Heart left ventricle (tissue), 16 donors: ENCODE measurements around the gene C16orf90. TPM values are rescaled to one million over a fixed set of nuclear protein-coding genes. Genes with fewer than 3 reads are reported as not detected.
A peak's percentile ranks its signal among the peaks of the same experiment; 100 is the strongest.

Source experiments
- ATAC-seq, 4 donors: fragments of 200-7000 bp; cut with Tn5 transposase; one replicate each; pipeline ENCODE4 v1.9.1; 2020 to 2022; ENCODE audit warnings: moderate library complexity in 4 of 4, mild to moderate bottlenecking in 3 of 4, moderate number of reproducible peaks in 1 of 4
- DNase-seq, 5 donors: peaks; one replicate each; pipeline ENCODE4 v3.0.0-alpha.2; 2020
- H3K27ac ChIP-seq, 12 donors: fragments of 200-600 bp; sonication (generic) in 4 of 12; one replicate each; pipeline versions ENCODE4 v1.5.0 to v1.8.0; 2016 to 2022; ENCODE audit warnings: mild to moderate bottlenecking in 2 of 12
- H3K27me3 ChIP-seq, 9 donors: fragments of 200-600 bp; sonication (generic) in 2 of 9; one replicate each; pipeline versions ENCODE4 v1.5.1 to v1.8.0; 2016 to 2022; ENCODE audit warnings: mild to moderate bottlenecking in 3 of 9
- H3K36me3 ChIP-seq, 9 donors: fragments of 200-600 bp; sonication (generic) in 2 of 9; one replicate each; pipeline versions ENCODE4 v1.5.0 to v1.8.0; 2018 to 2022; ENCODE audit warnings: mild to moderate bottlenecking in 2 of 9
- H3K4me1 ChIP-seq, 12 donors: fragments of 200-600 bp; sonication (generic) in 4 of 12; one replicate each; pipeline versions ENCODE4 v1.5.0 to v1.8.0; 2016 to 2022; ENCODE audit warnings: mild to moderate bottlenecking in 3 of 12
- H3K4me3 ChIP-seq, 12 donors: fragments of 200-600 bp; sonication (generic) in 4 of 12; one replicate each; pipeline versions ENCODE4 v1.5.0 to v1.8.0; 2017 to 2022; ENCODE audit warnings: mild to moderate bottlenecking in 9 of 12, moderate library complexity in 4 of 12
- H3K9me3 ChIP-seq, 12 donors: fragments of 200-600 bp; sonication (generic) in 4 of 12; one replicate each; pipeline versions ENCODE4 v1.5.0 to v1.8.0; 2016 to 2022; ENCODE audit warnings: mild to moderate bottlenecking in 1 of 12
- CTCF ChIP-seq, 12 donors: fragments of 200-600 bp; sonication (generic) in 4 of 12; IDR thresholded peaks; one replicate each; pipeline versions ENCODE4 v1.5.0 to v1.8.0; 2018 to 2022; ENCODE audit warnings: antibody characterized with exemption in 12 of 12, mild to moderate bottlenecking in 5 of 12
- POLR2A ChIP-seq, 2 donors: fragments of 450-650 bp; IDR thresholded peaks; one replicate each; pipeline ENCODE4 v1.6.1; 2017; ENCODE audit warnings: antibody characterized with exemption in 2 of 2, mild to moderate bottlenecking in 2 of 2, moderate library complexity in 2 of 2
- WGBS, 4 donors: extraction: QIAGEN DNeasy Blood & Tissue Kit in 2 of 4; methylation state at CpG; one replicate each; pipeline versions ENCODE4 v1.1.5 to v1.1.7; 2013 to 2018; 5-methylcytosine and 5-hydroxymethylcytosine counted together
- intact Hi-C, 10 donors: fragments of 100-400 bp; cut with DNase I; formaldehyde crosslinking; loops; one replicate each; pipeline versions ENCODE4 v1.11.1 to v1.14.2; 2022
- polyA plus RNA-seq, 2 donors: library from polyadenylated mRNA; stranded (reverse); fragments of 200-250 nt; gene quantifications; one replicate each; pipeline ENCODE4 v1.2.3, GENCODE V29; 2013
- total RNA-seq, 9 donors: library from RNA; depleted of rRNA in 2 of 9; stranded (reverse); fragments of >200 nt in 2 of 9; fragmentation: NEBNext Ultra II Directional in 3 of 9; extraction: Animal tissue kit (Norgen Biotek cat#: 25700) in 3 of 9; gene quantifications; one replicate each; pipeline versions ENCODE4 v1.1.0 to v1.2.4, GENCODE V29; 2016 to 2023
- donor health status: ischemic (EF 13 %, LVEDD 7.1; RV severe dilation, severe dysfunction).
- donor health status: healthy with polysubstance abuse.
- donor health status: DM: no; HTN: yes; CAD: no.
- donor health status: DM: no; HTN: no; CAD: no.
- donor health status: ischemic (EF 25% LVEDD 6.9; RV normal size, moderate dysfunction).
- donor health status: ischemic (EF 25% LVEDD 5.7; RV mildly dilated, moderate dysfunction).
- donor health status: healthy.
- donor health status: DM: yes; HTN: yes; CAD: no.
- donor health status: ischemic (EF 35%, LVEDD 5.7; RV mildly dilated, moderate dysfunction).
- donor health status: nonischemic (EF 11% LVEDD 7.7; RV severe dilation, severe dysfunction).
- donor health status: DM: yes; HTN: yes; CAD: no.
- donor health status: PGD.
- donor health status: ischemic (EF 29% LVEDD 5.4; RV normal size, mild dysfunction).
- donor health status: nonischemic (EF 23%, LVEDD 6.1; RV moderate dilation, normal function).

C16orf90 gene
- total and polyA plus RNA-seq, 11 donors = not detected

GRCh38 chr16:3471518-3472176, 23.6 kb downstream of the C16orf90 start:
- intact Hi-C loops = no loop called here
- no peak for DNase-seq

GRCh38 chr16:3470723-3471122, 24.6 kb downstream of the C16orf90 start:
- DNase-seq (no peak), ATAC-seq (peak in 3 of 4 donors; percentile 18 to 36 (median 35))
- Histone ChIP-seq H3K36me3 (peaks cover 0 to 51% (median 8%) of the 10 kb centered on the region in 9 donors), H3K27me3 (no peaks in the 10 kb centered on the region), H3K4me3 (no peak overlapping the region), H3K27ac (peak overlapping the region in 1 of 12 donors; percentile 4), H3K9me3 (no peaks in the 10 kb centered on the region), H3K4me1 (peaks cover 2 to 82% (median 45%) of the 10 kb centered on the region in 12 donors)
- intact Hi-C loops = no loop called here
- WGBS, 4 donors = 66 to 81% (median 75%) methylated on average over 7 to 9 of the region's 9 CpGs
- no peak for TF ChIP-seq CTCF (IDR thresholded peaks at IDR 0.05)
- TF ChIP-seq POLR2A (IDR thresholded peaks at IDR 0.05) = no peak

More at GRCh38 chr16:3471518-3472176, 23.6 kb downstream of the C16orf90 start:
- Histone ChIP-seq H3K4me1 (peaks cover 2 to 82% (median 41%) of the 10 kb centered on the region in 12 donors), H3K9me3 (no peaks in the 10 kb centered on the region), H3K4me3 (no peak overlapping the region), H3K27me3 (no peaks in the 10 kb centered on the region), H3K27ac (no peak overlapping the region), H3K36me3 (peaks cover 0 to 46% (median 0%) of the 10 kb centered on the region in 9 donors)
- WGBS, 4 donors = 86 to 92% (median 89%) methylated on average over 13 to 20 of the region's 20 CpGs
- no peak for TF ChIP-seq POLR2A (IDR thresholded peaks at IDR 0.05)
- no peak for TF ChIP-seq CTCF (IDR thresholded peaks at IDR 0.05)
- no peak for ATAC-seq

- peaks cover 0 to 47% (median 10%) of the 10 kb centered on the region in 9 donors for H3K36me3 ChIP-seq
- DNase-seq (no peak), ATAC-seq (no peak)
- no peak overlapping the region for H3K4me3 ChIP-seq
- no peak overlapping the region for H3K27ac ChIP-seq
- intact Hi-C loops = no loop called here
- H3K27me3 ChIP-seq = no peaks in the 10 kb centered on the region
- peaks cover 2 to 83% (median 48%) of the 10 kb centered on the region in 12 donors for H3K4me1 ChIP-seq
- H3K9me3 ChIP-seq = no peaks in the 10 kb centered on the region
- TF ChIP-seq POLR2A (IDR thresholded peaks at IDR 0.05) = no peak
- WGBS, 4 donors = 67 to 90% (median 84%) methylated on average over 3 to 7 of the region's 7 CpGs
These were observed 25.6 kb downstream of the C16orf90 start for GRCh38 chr16:3469736-3470135.

- TF ChIP-seq POLR2A (IDR thresholded peaks at IDR 0.05) (no peak), CTCF (IDR thresholded peaks at IDR 0.05) (no peak)
- no peak overlapping the region for H3K4me3 ChIP-seq
- H3K9me3 ChIP-seq = no peaks in the 10 kb centered on the region
- H3K27me3 ChIP-seq = no peaks in the 10 kb centered on the region
- peaks cover 2 to 79% (median 51%) of the 10 kb centered on the region in 12 donors for H3K4me1 ChIP-seq
- intact Hi-C loops = no loop called here
- no peak for ATAC-seq
- H3K27ac ChIP-seq = no peak overlapping the region
- peaks cover 0 to 41% (median 10%) of the 10 kb centered on the region in 9 donors for H3K36me3 ChIP-seq
- DNase-seq = peak in 1 of 5 donors; percentile 12
- 67 to 76% (median 72%) methylated on average over 15 of the region's 15 CpGs for WGBS, 4 donors
These were observed 26.8 kb downstream of the C16orf90 start for GRCh38 chr16:3468501-3468900.
